Gastroesophageal sphincter (tissue), 4 donors: ENCODE results near the gene QPCTL. TPM values are rescaled to one million over a fixed set of nuclear protein-coding genes. Genes with fewer than 3 reads are reported as not detected.
A peak's percentile ranks its signal among the peaks of the same experiment; 100 is the strongest.
"Not testable (repeated sequence)": the region's sequence is repeated elsewhere in the genome, so short reads cannot be mapped to it uniquely, and the experiment has no call there.

Experiments
- ATAC-seq: fragments of 150-250 bp; one replicate; pipeline ENCODE4 v1.9.1; 2016; ENCODE audit warnings: mild to moderate bottlenecking, moderate library complexity
- H3K27ac ChIP-seq, 4 donors: fragments of 200-600 bp; sonication (generic) in 3 of 4; 1 replicate in 3 of 4; 2 replicates in 1 of 4; pipeline ENCODE4 v1.5.1; 2016 to 2019
- H3K27me3 ChIP-seq: fragments of 200-600 bp; sonication (generic); one replicate; pipeline ENCODE4 v1.5.1; 2019
- H3K36me3 ChIP-seq, 2 donors: fragments of 200-600 bp; sonication (generic); one replicate each; pipeline ENCODE4 v1.5.1; 2019; ENCODE audit warnings: control low read depth in 1 of 2
- H3K4me1 ChIP-seq, 3 donors: fragments of 200-600 bp; sonication (generic); 1 replicate in 2 of 3; 2 replicates in 1 of 3; pipeline ENCODE4 v1.5.1; 2016 to 2019; ENCODE audit warnings: control low read depth in 2 of 3
- H3K4me3 ChIP-seq, 2 donors: fragments of 200-600 bp; sonication (generic); one replicate each; pipeline ENCODE4 v1.5.1; 2019; ENCODE audit warnings: mild to moderate bottlenecking in 1 of 2, moderate library complexity in 1 of 2
- H3K9me3 ChIP-seq, 3 donors: fragments of 200-600 bp; sonication (generic); one replicate each; pipeline ENCODE4 v1.5.1; 2017 to 2019; ENCODE audit warnings: control low read depth in 2 of 3
- CTCF ChIP-seq, 4 experiments: fragments of 200-600 bp in 2 of 4; fragments of 450-650 bp in 2 of 4; sonication (generic) in 1 of 4; IDR thresholded peaks; one replicate each; pipeline ENCODE4 v1.5.1; 2017 to 2019; ENCODE audit warnings: antibody characterized with exemption in 4 of 4, mild to moderate bottlenecking in 2 of 4, moderate library complexity in 2 of 4
- EP300 ChIP-seq: sonication (generic); formaldehyde crosslinking; IDR thresholded peaks from one replicate; pipeline ENCODE4 v1.6.1; 2017; ENCODE audit warnings: antibody characterized with exemption, mild to moderate bottlenecking
- POLR2A ChIP-seq, 2 donors: fragments of 450-650 bp; IDR thresholded peaks; one replicate each; pipeline ENCODE4 v1.6.1; 2017; ENCODE audit warnings: antibody characterized with exemption in 2 of 2, mild to moderate bottlenecking in 2 of 2, moderate library complexity in 1 of 2
- POLR2AphosphoS5 ChIP-seq: sonication (generic); formaldehyde crosslinking; IDR thresholded peaks from one replicate; pipeline ENCODE4 v1.6.1; 2017; ENCODE audit warnings: antibody characterized with exemption
- WGBS, 2 donors: methylation state at CpG; one replicate each; pipeline ENCODE4 v1.1.5; 2018; ENCODE audit warnings: low coverage in 1 of 2; 5-methylcytosine and 5-hydroxymethylcytosine counted together
- total RNA-seq, 4 donors: library from RNA; depleted of rRNA; stranded (reverse); fragments of >200 nt; gene quantifications; one replicate each; pipeline ENCODE4 v1.1.0, GENCODE V29; 2016

QPCTL gene
- total RNA-seq, 4 donors from 2014 or later, result 2.7 to 6.6 (median 4.2) TPM

GRCh38 chr19:45682908-45683307, 9.6 kb upstream of the QPCTL start:
- TF ChIP-seq EP300, result no peak
- no peak for TF ChIP-seq POLR2AphosphoS5
- TF ChIP-seq CTCF (IDR thresholded peaks at IDR 0.05), result no peak
- no peak for TF ChIP-seq POLR2A (IDR thresholded peaks at IDR 0.05)
- H3K4me3 ChIP-seq, result no peak overlapping the region
- 54 to 86% methylated on average over 4 to 5 of the region's 5 CpGs for WGBS, 2 donors
- peaks cover 26% of the 10 kb centered on the region for H3K27me3 ChIP-seq
- H3K9me3 ChIP-seq, result no peaks in the 10 kb centered on the region
- peak overlapping the region in 1 of 4 donors; percentile 84 for H3K27ac ChIP-seq
- H3K36me3 ChIP-seq, result peaks cover 0 to 46% of the 10 kb centered on the region in 2 donors
- no peak for ATAC-seq
- H3K4me1 ChIP-seq, result peaks cover 0 to 20% (median 0%) of the 10 kb centered on the region in 3 donors

DNA sequence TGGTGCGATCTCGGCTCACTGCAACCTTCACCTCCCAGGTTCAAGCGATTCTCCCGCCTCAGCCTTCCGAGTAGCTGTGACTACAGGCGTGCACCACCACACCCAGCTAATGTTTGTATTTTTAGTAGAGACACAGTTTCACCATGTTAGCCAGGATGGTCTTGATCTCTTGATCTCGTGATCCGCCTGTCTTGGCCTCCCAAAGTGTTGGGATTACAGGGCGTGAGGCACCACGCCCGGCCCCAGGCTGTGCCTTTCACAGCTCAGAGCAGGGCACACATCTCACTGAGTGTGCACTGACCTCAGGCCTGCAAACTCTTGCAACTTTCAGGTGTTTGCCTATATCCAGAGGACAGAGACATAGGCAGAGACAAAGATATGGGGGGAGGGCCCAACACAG, 7.4 kb upstream of the QPCTL start:
- H3K27me3 ChIP-seq, ATAC-seq, H3K4me3 ChIP-seq, H3K27ac ChIP-seq, H3K9me3 ChIP-seq: not testable (repeated sequence)
- Histone ChIP-seq H3K36me3 (peaks cover 0 to 61% of the 10 kb centered on the region in 2 donors), H3K4me1 (peaks cover 0 to 15% (median 0%) of the 10 kb centered on the region in 3 donors)
- WGBS, 2 donors, result 93% methylated on average over 5 of the region's 11 CpGs; no CpG with 5 or more reads in 1 of the 2 donors

- no peaks in the 10 kb centered on the region for H3K27me3 ChIP-seq
- ATAC-seq, result no peak
- WGBS, 2 donors, result 75% methylated on average over 4 of the region's 9 CpGs; no CpG with 5 or more reads in 1 of the 2 donors
- no peak overlapping the region for H3K4me3 ChIP-seq
- H3K4me1 ChIP-seq, result peaks cover 0 to 12% (median 6%) of the 10 kb centered on the region in 3 donors
- H3K36me3 ChIP-seq, result peaks cover 0 to 61% of the 10 kb centered on the region in 2 donors
- H3K9me3 ChIP-seq, result no peaks in the 10 kb centered on the region
- TF ChIP-seq POLR2AphosphoS5 (no peak), CTCF (IDR thresholded peaks at IDR 0.05) (no peak), EP300 (no peak), POLR2A (IDR thresholded peaks at IDR 0.05) (no peak)
- no peak overlapping the region for H3K27ac ChIP-seq
Observed at GRCh38 chr19:45687599-45687998, 4.9 kb upstream of the QPCTL start.

- peaks cover 0 to 44% of the 10 kb centered on the region in 2 donors for H3K36me3 ChIP-seq
- peak within 1 kb of the TSS; percentile 73 to 97 (median 94) for H3K27ac ChIP-seq
- no peaks in the 10 kb centered on the region for H3K9me3 ChIP-seq
- peaks cover 0 to 26% (median 10%) of the 10 kb centered on the region in 3 donors for H3K4me1 ChIP-seq
- TF ChIP-seq POLR2AphosphoS5 (peak; percentile 96), EP300 (no peak), CTCF (IDR thresholded peaks at IDR 0.05) (peak in 1 of 4 experiments; percentile 19), POLR2A (IDR thresholded peaks at IDR 0.05) (peak; percentile 72 to 84)
- no peaks in the 10 kb centered on the region for H3K27me3 ChIP-seq
- H3K4me3 ChIP-seq, result peak within 1 kb of the TSS; percentile 82 to 86
- peak; percentile 85 for ATAC-seq
- 0% methylated on average over 17 to 23 of the region's 36 CpGs for WGBS, 2 donors
Observed at GRCh38 chr19:45691516-45692186, 815 bp upstream of the QPCTL start, which contains the start of gene SNRPD2. TSS of gene SNRPD2 (minus strand) at chr19:45691953. CDS start at chr19:45691888, 65 bp downstream.

DNA sequence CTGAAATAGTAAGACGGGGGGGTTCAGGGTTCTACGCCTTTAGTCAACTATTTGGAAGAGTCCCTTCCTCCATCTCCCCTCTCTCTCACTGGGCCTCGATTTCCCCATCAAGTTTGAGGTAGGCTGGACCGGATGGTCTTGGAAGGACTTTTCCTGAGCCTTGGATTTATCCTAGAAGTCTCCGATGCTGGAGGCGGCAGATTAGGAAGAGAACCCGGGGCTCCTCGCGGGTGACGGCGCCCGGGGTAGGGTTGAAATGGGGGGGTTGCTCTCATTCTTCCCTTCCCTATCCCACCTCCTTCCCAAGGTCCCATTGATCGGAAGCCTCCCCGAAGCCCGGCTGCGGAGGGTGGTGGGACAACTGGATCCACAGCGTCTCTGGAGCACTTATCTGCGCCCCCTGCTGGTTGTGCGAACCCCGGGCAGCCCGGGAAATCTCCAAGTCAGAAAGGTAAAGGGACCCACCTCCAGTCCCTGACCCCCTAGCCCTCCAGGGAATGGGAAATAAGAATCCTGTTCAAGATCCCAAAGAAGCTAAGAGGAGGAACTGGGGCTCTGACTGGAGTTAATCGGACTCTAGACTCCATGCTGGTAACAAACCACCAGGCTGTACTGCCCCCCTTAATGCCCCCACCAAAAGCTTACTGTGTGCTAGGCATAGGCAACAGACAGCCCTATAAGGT, 781 bp downstream of the QPCTL start:
- peak overlapping the region; percentile 82 to 86 for H3K4me3 ChIP-seq
- TF ChIP-seq POLR2AphosphoS5 (no peak), CTCF (IDR thresholded peaks at IDR 0.05) (peak in 3 of 4 experiments; percentile 78 to 91 (median 86))
- H3K27ac ChIP-seq, result peak overlapping the region; percentile 73 to 97 (median 94)
- no peaks in the 10 kb centered on the region for H3K27me3 ChIP-seq
- H3K4me1 ChIP-seq, result peaks cover 0 to 26% (median 10%) of the 10 kb centered on the region in 3 donors
- ATAC-seq, result no peak
- no peaks in the 10 kb centered on the region for H3K9me3 ChIP-seq
- peaks cover 0 to 36% of the 10 kb centered on the region in 2 donors for H3K36me3 ChIP-seq
- WGBS, 2 donors, result 0 to 40% methylated on average over 1 to 3 of the region's 22 CpGs
